SKM-1 treated with dmso at 0.1 percent for 144 hours (cell line): ENCODE measurements around the gene EFCAB12.
"Not testable (repeated sequence)": the region's sequence is repeated elsewhere in the genome, so short reads cannot be mapped to it uniquely, and the experiment has no call there.

Experiments
- DNase-seq: peaks from one replicate; lab custom pipeline; 2025; ENCODE audit not compliant: unreplicated experiment; lab: John Stamatoyannopoulos, UW

The EFCAB12 gene

GRCh38 chr3:129393760-129394564, 34.5 kb downstream of the EFCAB12 start:
- DNase-seq: not testable (repeated sequence)

GRCh38 chr3:129393271-129393670, 35.2 kb downstream of the EFCAB12 start:
- no peak for DNase-seq

- not testable (repeated sequence) for DNase-seq
These were observed 36.1 kb downstream of the EFCAB12 start for GRCh38 chr3:129392106-129392887.

- not testable (repeated sequence) for DNase-seq
These were observed 36.9 kb downstream of the EFCAB12 start for GRCh38 chr3:129391583-129391982.

GRCh38 chr3:129389572-129389937, 38.9 kb downstream of the EFCAB12 start:
- no peak for DNase-seq

GRCh38 chr3:129388791-129389571, 39.5 kb downstream of the EFCAB12 start:
- DNase-seq: not testable (repeated sequence)

- DNase-seq: no peak
These were observed 40.9 kb downstream of the EFCAB12 start for GRCh38 chr3:129387487-129387886.

- DNase-seq: no peak
These were observed 41.5 kb downstream of the EFCAB12 start for GRCh38 chr3:129386984-129387383.

- not testable (repeated sequence) for DNase-seq
These were observed 42.9 kb downstream of the EFCAB12 start for GRCh38 chr3:129385507-129385906.

- DNase-seq: no peak
These were observed 43.7 kb downstream of the EFCAB12 start for GRCh38 chr3:129384594-129385323.

GRCh38 chr3:129384103-129384502, 44.3 kb downstream of the EFCAB12 start:
- DNase-seq: not testable (repeated sequence)

GRCh38 chr3:129383292-129383860, 45.1 kb downstream of the EFCAB12 start:
- DNase-seq: peak; percentile 27

- no peak for DNase-seq
These were observed 46.1 kb downstream of the EFCAB12 start for GRCh38 chr3:129382366-129382765.

- no peak for DNase-seq
These were observed 48.7 kb downstream of the EFCAB12 start for GRCh38 chr3:129379582-129380358.

GRCh38 chr3:129378949-129379348, 49.5 kb downstream of the EFCAB12 start:
- DNase-seq: no peak

- no peak for DNase-seq
These were observed 50.8 kb downstream of the EFCAB12 start for GRCh38 chr3:129377615-129378014.

- no peak for DNase-seq
These were observed 53.3 kb downstream of the EFCAB12 start for GRCh38 chr3:129375099-129375498.

GRCh38 chr3:129371041-129371826, 57.2 kb downstream of the EFCAB12 start:
- no peak for DNase-seq
